ENCODE results near the gene TXK.

DNA sequence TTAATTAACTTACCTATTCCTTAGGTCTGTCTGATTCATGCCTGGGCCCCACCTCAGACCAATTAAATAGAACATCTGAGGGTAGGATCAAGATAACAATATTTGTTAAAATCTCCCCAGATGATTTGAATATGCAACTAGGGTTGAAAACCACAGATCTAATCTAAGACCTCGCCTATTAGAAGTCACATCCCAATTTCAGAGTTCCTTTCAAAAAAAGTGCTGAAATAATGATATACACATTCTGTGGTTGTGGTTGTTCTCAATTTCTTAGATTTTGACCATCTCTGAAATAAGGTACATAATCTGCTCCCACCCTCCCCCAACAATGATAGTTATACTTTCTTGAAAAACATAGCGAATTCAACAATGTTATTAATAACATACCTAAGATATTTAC is 89.8 kb downstream of the TXK start:
- TF ChIP-seq, protein P1, sequence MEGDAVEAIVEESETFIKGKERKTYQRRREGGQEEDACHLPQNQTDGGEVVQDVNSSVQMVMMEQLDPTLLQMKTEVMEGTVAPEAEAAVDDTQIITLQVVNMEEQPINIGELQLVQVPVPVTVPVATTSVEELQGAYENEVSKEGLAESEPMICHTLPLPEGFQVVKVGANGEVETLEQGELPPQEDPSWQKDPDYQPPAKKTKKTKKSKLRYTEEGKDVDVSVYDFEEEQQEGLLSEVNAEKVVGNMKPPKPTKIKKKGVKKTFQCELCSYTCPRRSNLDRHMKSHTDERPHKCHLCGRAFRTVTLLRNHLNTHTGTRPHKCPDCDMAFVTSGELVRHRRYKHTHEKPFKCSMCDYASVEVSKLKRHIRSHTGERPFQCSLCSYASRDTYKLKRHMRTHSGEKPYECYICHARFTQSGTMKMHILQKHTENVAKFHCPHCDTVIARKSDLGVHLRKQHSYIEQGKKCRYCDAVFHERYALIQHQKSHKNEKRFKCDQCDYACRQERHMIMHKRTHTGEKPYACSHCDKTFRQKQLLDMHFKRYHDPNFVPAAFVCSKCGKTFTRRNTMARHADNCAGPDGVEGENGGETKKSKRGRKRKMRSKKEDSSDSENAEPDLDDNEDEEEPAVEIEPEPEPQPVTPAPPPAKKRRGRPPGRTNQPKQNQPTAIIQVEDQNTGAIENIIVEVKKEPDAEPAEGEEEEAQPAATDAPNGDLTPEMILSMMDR (IDR thresholded peaks at IDR 0.05): no peak
- no peak for TF ChIP-seq POLR2A (IDR thresholded peaks at IDR 0.05)
